GM12878 (cell line): ENCODE results near the gene IGHMBP2. TPM values are rescaled to one million over a fixed set of nuclear protein-coding genes. Genes with fewer than 3 reads are reported as not detected.

Experiments used
- ATAC-seq: fragments of 200-7000 bp; cut with Tn5 transposase; 3 replicates; pipeline ENCODE4 v1.9.1; 2020; ENCODE audit warnings: mild to moderate bottlenecking, moderate library complexity
- BruUV-seq: library from RNA; stranded (reverse); fragments of 400-500 nt; replicated peaks from 2 replicates; lab custom pipeline; 2021; lab: Mats Ljungman, UMichigan
- CTCF ChIA-PET: fragments of 300-600 bp; sonication (Branson Sonifier 250); formaldehyde crosslinking; extraction: SDS; loops from one replicate; lab custom pipeline; 2021; ENCODE audit warnings: inconsistent platforms; lab: Yijun Ruan, JAX
- POLR2A ChIA-PET: fragments of 350-600 bp; formaldehyde crosslinking; extraction: SDS; loops from one replicate; lab custom pipeline; 2021; ENCODE audit warnings: inconsistent platforms; lab: Charles Lee
- RAD21 ChIA-PET: fragments of 300-600 bp; sonication (Branson Sonifier 250); formaldehyde crosslinking; loops from one replicate; lab custom pipeline; 2023; ENCODE audit warnings: antibody characterized with exemption; ENCODE audit not compliant: unreplicated experiment; lab: Charles Lee
- SMC1A ChIA-PET: fragments of 300-600 bp; sonication (Branson Sonifier 250); formaldehyde crosslinking; loops from one replicate; lab custom pipeline; 2023; ENCODE audit not compliant: unreplicated experiment, uncharacterized antibody; lab: Charles Lee
- DNase-seq: peaks from one replicate; pipeline ENCODE4 v3.0.0-alpha.2; 2011; ENCODE audit warnings: low read depth, low spot score
- FAIRE-seq: peaks from 3 replicates; lab custom pipeline; 2011; peaks lifted over from hg19 to GRCh38; lab: Jason Lieb, UNC
- H2AFZ ChIP-seq: 2 replicates; pipeline ENCODE4 v1.6.0; 2011; ENCODE audit warnings: low read depth, low read length, control low read depth; ENCODE audit not compliant: control insufficient read depth
- H3K27ac ChIP-seq: 2 replicates; pipeline ENCODE4 v1.5.1; 2011; ENCODE audit warnings: control low read depth; ENCODE audit not compliant: control insufficient read depth, insufficient read depth
- H3K27me3 ChIP-seq, 2 experiments: replicated peaks in 1 of 2; 2 replicates each; pipeline versions ENCODE4 v1.6.0 to v1.6.1; 2011; ENCODE audit warnings: low read length in 1 of 2; ENCODE audit not compliant: control insufficient read depth in 2 of 2, insufficient read depth in 2 of 2
- H3K36me3 ChIP-seq, 2 experiments: 2 replicates each; pipeline ENCODE4 v1.5.1; 2011; ENCODE audit warnings: low read length in 1 of 2; ENCODE audit not compliant: control insufficient read depth in 2 of 2, insufficient read depth in 2 of 2
- H3K4me1 ChIP-seq: 2 replicates; pipeline ENCODE4 v1.6.1; 2011; ENCODE audit warnings: mild to moderate bottlenecking, low read length, moderate library complexity, mixed read lengths; ENCODE audit not compliant: control insufficient read depth, insufficient read depth
- H3K4me2 ChIP-seq: 2 replicates; pipeline ENCODE4 v1.6.0; 2011; ENCODE audit warnings: control low read depth; ENCODE audit not compliant: control insufficient read depth, insufficient read depth
- H3K4me3 ChIP-seq: fragments of 200-600 bp; sonication (generic); 2 replicates; pipeline ENCODE4 v1.5.1; 2016
- H3K79me2 ChIP-seq: 2 replicates; pipeline ENCODE4 v1.6.0; 2011; ENCODE audit warnings: low read length; ENCODE audit not compliant: control insufficient read depth, insufficient read depth
- H3K9ac ChIP-seq: 2 replicates; pipeline ENCODE4 v1.8.0; 2011; ENCODE audit warnings: low read length, control low read depth, mixed read lengths; ENCODE audit not compliant: control insufficient read depth, insufficient read depth
- H3K9me3 ChIP-seq: replicated peaks from 3 replicates; pipeline ENCODE4 v1.5.1; 2011; ENCODE audit warnings: mild to moderate bottlenecking, low read length; ENCODE audit not compliant: control insufficient read depth, insufficient read depth
- H4K20me1 ChIP-seq: 2 replicates; pipeline ENCODE4 v1.6.0; 2011; ENCODE audit not compliant: control insufficient read depth, insufficient read depth
- ATF3 ChIP-seq: IDR thresholded peaks from 2 replicates; pipeline ENCODE4 v1.6.1; 2011; ENCODE audit warnings: low read depth, mild to moderate bottlenecking, low read length, moderate library complexity, borderline replicate concordance; ENCODE audit errors: extremely low read depth
- BCL3 ChIP-seq: IDR thresholded peaks from 2 replicates; pipeline ENCODE4 v1.6.1; 2011; ENCODE audit warnings: borderline replicate concordance, low read depth, mild to moderate bottlenecking, moderate library complexity, low read length; ENCODE audit not compliant: insufficient read depth, poor library complexity, severe bottlenecking
- EGR1 ChIP-seq, 2 experiments: IDR thresholded peaks; 1 replicate in 1 of 2; 2 replicates in 1 of 2; pipeline ENCODE4 v1.6.1; 2011 to 2012; ENCODE audit warnings: low read depth in 2 of 2, low read length in 2 of 2, borderline replicate concordance in 1 of 2, mild to moderate bottlenecking in 1 of 2, moderate library complexity in 1 of 2
- ELK1 ChIP-seq: IDR thresholded peaks from 2 replicates; pipeline ENCODE4 v1.6.1; 2012; ENCODE audit warnings: low read depth, low read length, improper control_type of control experiment
- ESRRA ChIP-seq: IDR thresholded peaks from 2 replicates; pipeline ENCODE4 v1.6.1; 2012; ENCODE audit warnings: mild to moderate bottlenecking, low read length, improper control_type of control experiment
- ETV6 ChIP-seq, 2 experiments: fragments of 450-650 bp in 1 of 2; IDR thresholded peaks in 1 of 2; conservative IDR thresholded peaks in 1 of 2; 2 replicates each; pipeline ENCODE4 v1.6.1; 2014; ENCODE audit warnings: antibody characterized with exemption in 1 of 2, borderline replicate concordance in 1 of 2, low read depth in 1 of 2, mild to moderate bottlenecking in 1 of 2, moderate library complexity in 1 of 2
- JUND ChIP-seq: IDR thresholded peaks from 2 replicates; pipeline ENCODE4 v1.6.1; 2012; ENCODE audit warnings: low read depth, mild to moderate bottlenecking, low read length, improper control_type of control experiment, moderate library complexity
- KLF5 ChIP-seq: fragments of 450-650 bp; IDR thresholded peaks from 2 replicates; pipeline ENCODE4 v1.6.1; 2014; ENCODE audit warnings: mild to moderate bottlenecking; ENCODE audit not compliant: partially characterized antibody
- MTA2 ChIP-seq: fragments of 450-650 bp; IDR thresholded peaks from 2 replicates; pipeline ENCODE4 v1.6.1; 2016; ENCODE audit warnings: low read depth, mild to moderate bottlenecking, moderate library complexity
- MYB ChIP-seq: fragments of 150-350 bp; IDR thresholded peaks from 2 replicates; pipeline ENCODE4 v1.6.1; 2014; ENCODE audit warnings: mild to moderate bottlenecking, low read depth, low read length, borderline replicate concordance
- NFYB ChIP-seq: IDR thresholded peaks from 2 replicates; pipeline ENCODE4 v1.6.1; 2011; ENCODE audit warnings: low read depth, mild to moderate bottlenecking, low read length, improper control_type of control experiment, moderate library complexity; ENCODE audit not compliant: insufficient read depth
- POU2F2 ChIP-seq: IDR thresholded peaks from 3 replicates; pipeline ENCODE4 v1.6.1; 2011; ENCODE audit warnings: low read depth, mild to moderate bottlenecking, low read length, borderline replicate concordance
- RAD21 ChIP-seq: IDR thresholded peaks from 2 replicates; pipeline ENCODE4 v1.6.1; 2011; ENCODE audit warnings: mild to moderate bottlenecking, low read depth, low read length, moderate library complexity; ENCODE audit not compliant: insufficient read depth
- SREBF1 ChIP-seq: IDR thresholded peaks from 2 replicates; pipeline ENCODE4 v1.6.1; 2012; ENCODE audit warnings: mild to moderate bottlenecking, low read length
- SREBF2 ChIP-seq: IDR thresholded peaks from 2 replicates; pipeline ENCODE4 v1.6.1; 2012; ENCODE audit warnings: mild to moderate bottlenecking, low read length
- TBL1XR1 ChIP-seq: IDR thresholded peaks from 2 replicates; pipeline ENCODE4 v1.6.1; 2012; ENCODE audit warnings: low read depth, low read length, improper control_type of control experiment
- YBX1 ChIP-seq: fragments of 450-650 bp; IDR thresholded peaks from 2 replicates; pipeline ENCODE4 v1.6.1; 2016; ENCODE audit warnings: antibody characterized with exemption
- ZBTB40 ChIP-seq: fragments of 450-650 bp; IDR thresholded peaks from 2 replicates; pipeline ENCODE4 v1.6.1; 2016; ENCODE audit warnings: mild to moderate bottlenecking, moderate library complexity, borderline replicate concordance
- WGBS: methylation state at CpG from one replicate; pipeline ENCODE4 v1.1.6; 2016; ENCODE audit warnings: low lambda C conversion rate; ENCODE audit not compliant: insufficient replicate concordance, insufficient coverage; ENCODE audit errors: missing lambda C conversion rate; 5-methylcytosine and 5-hydroxymethylcytosine counted together
- in situ Hi-C: fragments of 300-500 bp; cut with MboI; formaldehyde crosslinking; loops from 9 replicates; pipeline ENCODE4 v1.14.3; 2018; ENCODE audit warnings: mixed read lengths
- intact Hi-C: fragments of 100-400 bp; cut with micrococcal nuclease; formaldehyde crosslinking; loops from one replicate; pipeline ENCODE4 v1.14.2; 2022; ENCODE audit not compliant: unreplicated experiment
- polyA plus RNA-seq, 11 experiments: library from polyadenylated mRNA; depleted of rRNA in 4 of 11; unstranded in 6 of 11; stranded (reverse) in 5 of 11; fragments of >200 nt; fragmentation: Nextera tagmentation in 4 of 11; fragmentation: Illumina TruSeq in 1 of 11; extraction: Ambion mirVana in 4 of 11; extraction: Trizol in 1 of 11; gene quantifications; 1 replicate in 1 of 11; 2 replicates in 10 of 11; pipeline versions ENCODE4 v1.2.1 to v1.2.3, GENCODE V29; 2011 to 2016; ENCODE audit warnings: inconsistent platforms in 2 of 11, missing spikeins in 2 of 11, low read depth in 1 of 11
- total RNA-seq, 4 experiments: library from RNA; depleted of rRNA in 3 of 4; stranded (reverse); fragments of >200 nt in 3 of 4; fragmentation: Illumina TruSeq in 1 of 4; extraction: Trizol in 1 of 4; gene quantifications; 2 replicates each; pipeline versions ENCODE4 v1.2.1 to v1.2.3, GENCODE V29; 2013 to 2021

The IGHMBP2 gene
- total and polyA plus RNA-seq, 10 of the 15 experiments (the other 5 are each of a cell fraction or from before 2014, with no cell fraction given) = 1.4 to 20.1 (median 11.2) TPM

- CTCF ChIA-PET = no interaction called here
- Histone ChIP-seq H3K9ac (no peak overlapping the region), H2AFZ (no peak overlapping the region), H3K4me2 (no peak overlapping the region), H3K4me1 (no peaks in the 10 kb centered on the region), H3K27me3 (no peaks in the 10 kb centered on the region), H3K9me3 (no peaks in the 10 kb centered on the region), H3K36me3 (peaks cover 25 to 27% of the 10 kb centered on the region in 2 experiments), H3K4me3 (no peak overlapping the region), H4K20me1 (no peaks in the 10 kb centered on the region), H3K27ac (no peak overlapping the region), H3K79me2 (peaks cover 13% of the 10 kb centered on the region)
- in situ Hi-C loops (no loop called here), intact Hi-C loops (no loop called here)
- SMC1A ChIA-PET = no interaction called here
- RAD21 ChIA-PET = no interaction called here
- POLR2A ChIA-PET = interaction anchor here (0.6 kb wide), 1 partner anchor 132 kb away, joined by 6 read pairs; no protein-coding TSS in a partner anchor
- TF ChIP-seq SREBF2 (no peak), ETV6 (conservative IDR thresholded peaks at IDR 0.05 in 1 of 2, IDR thresholded peaks at IDR 0.05 in 1 of 2; ENCODE audit: borderline replicate concordance in 1 of 2, low read depth in 1 of 2) (no peak), ATF3 (no peak), MTA2 (no peak), NFYB (no peak), SREBF1 (no peak), ELK1 (no peak), MYB (no peak), EGR1 (IDR thresholded peaks at IDR 0.05; ENCODE audit: borderline replicate concordance in 1 of 2, low read depth in 2 of 2, low read length in 2 of 2) (no peak), POU2F2 (no peak), TBL1XR1 (no peak), JUND (no peak), BCL3 (no peak), ZBTB40 (no peak), YBX1 (no peak), ESRRA (no peak), KLF5 (no peak), RAD21 (no peak)
- BruUV-seq = no TSS peak
- WGBS = 96% methylated on average over 9 of the region's 9 CpGs
- no peak for ATAC-seq
- no peak for FAIRE-seq
- DNase-seq = no peak
Measured at GRCh38 chr11:68897441-68897840, 6.2 kb upstream of the IGHMBP2 start.
